COLO829 (cell line): Measurements from ENCODE around the gene KCTD12.

Source experiments
- DNase-seq: peaks from one replicate; pipeline ENCODE4 v3.0.0; 2012; ENCODE audit warnings: low spot score

The KCTD12 gene

GRCh38 chr13:76853921-76854608, 32.1 kb downstream of the KCTD12 start:
- no peak for DNase-seq

GRCh38 chr13:76853481-76853880, 32.7 kb downstream of the KCTD12 start:
- no peak for DNase-seq

- DNase-seq: no peak
Measured at GRCh38 chr13:76852986-76853385, 33.2 kb downstream of the KCTD12 start.

- no peak for DNase-seq
Measured at GRCh38 chr13:76851961-76852360, 34.2 kb downstream of the KCTD12 start.

GRCh38 chr13:76849493-76849892, 36.7 kb downstream of the KCTD12 start:
- DNase-seq: no peak

- no peak for DNase-seq
Measured at GRCh38 chr13:76848596-76848995, 37.6 kb downstream of the KCTD12 start.

- no peak for DNase-seq
Measured at GRCh38 chr13:76846363-76846762, 39.8 kb downstream of the KCTD12 start.

- no peak for DNase-seq
Measured at GRCh38 chr13:76845865-76846264, 40.3 kb downstream of the KCTD12 start.

GRCh38 chr13:76845367-76845766, 40.8 kb downstream of the KCTD12 start:
- no peak for DNase-seq

GRCh38 chr13:76837801-76838200, 48.4 kb downstream of the KCTD12 start:
- DNase-seq: peak; percentile 51

- DNase-seq: no peak
Measured at GRCh38 chr13:76836311-76836710, 49.9 kb downstream of the KCTD12 start.

GRCh38 chr13:76833441-76833954, 52.7 kb downstream of the KCTD12 start:
- DNase-seq: no peak

GRCh38 chr13:76832258-76832988, 53.8 kb downstream of the KCTD12 start:
- DNase-seq: no peak

GRCh38 chr13:76830805-76831204, 55.4 kb downstream of the KCTD12 start:
- no peak for DNase-seq
